ENCODE data around the gene OXNAD1. TPM values are rescaled to one million over a fixed set of nuclear protein-coding genes. Genes with fewer than 3 reads are reported as not detected.

OXNAD1 gene
- total RNA-seq, 4 donors from 2014 or later = 11.4 to 14.9 (median 13.1) TPM

DNA sequence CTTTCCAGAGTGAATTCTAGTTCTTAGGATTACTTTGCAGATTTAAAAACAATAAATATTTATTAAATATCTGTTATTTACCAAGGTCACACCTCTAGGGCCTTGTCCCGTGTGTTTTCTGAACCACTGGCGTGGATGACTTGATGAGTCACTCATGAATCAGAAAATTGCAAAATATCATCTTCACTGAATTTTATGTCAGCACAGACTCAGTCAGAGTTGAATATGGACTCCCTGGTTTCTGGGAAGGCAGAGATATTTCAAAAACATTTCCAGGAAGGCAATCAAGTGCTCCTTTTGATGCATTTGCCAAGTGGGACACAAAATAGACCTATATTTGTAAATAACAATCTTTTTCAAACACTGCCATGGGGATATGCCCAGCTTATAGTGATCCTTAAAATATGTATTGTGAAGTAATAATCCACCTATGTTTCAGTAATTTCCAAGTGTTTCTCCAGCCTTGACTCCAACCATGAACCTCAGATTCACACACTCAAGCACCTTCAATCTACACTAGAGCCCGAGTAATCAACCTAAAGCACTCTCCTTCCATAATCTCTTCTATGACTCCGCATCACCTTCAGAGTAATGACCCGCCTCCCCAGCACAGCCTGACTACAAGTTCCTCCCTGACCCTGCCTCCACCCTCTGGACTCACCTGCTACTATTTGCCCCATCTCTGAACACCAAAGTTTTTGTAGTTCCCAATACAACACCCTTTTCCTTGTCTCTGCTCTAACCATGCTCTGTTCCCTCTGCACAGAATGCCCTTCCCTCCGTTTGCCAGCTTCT lies 24.6 kb upstream of the OXNAD1 start:
- no peak for DNase-seq (ENCODE audit: low spot score in 2 of 2)
- peak overlapping the region in 3 of 4 donors; percentile 7 to 65 (median 54) for H3K27ac ChIP-seq
- 70 to 77% methylated on average over 6 of the region's 6 CpGs for WGBS, 2 donors
- H3K27me3 ChIP-seq = no peaks in the 10 kb centered on the region
- TF ChIP-seq POLR2A (IDR thresholded peaks at IDR 0.05) = no peak
- TF ChIP-seq EP300 (IDR thresholded peaks at IDR 0.05) = peak in 1 of 2 donors; percentile 67
- TF ChIP-seq, protein P1, sequence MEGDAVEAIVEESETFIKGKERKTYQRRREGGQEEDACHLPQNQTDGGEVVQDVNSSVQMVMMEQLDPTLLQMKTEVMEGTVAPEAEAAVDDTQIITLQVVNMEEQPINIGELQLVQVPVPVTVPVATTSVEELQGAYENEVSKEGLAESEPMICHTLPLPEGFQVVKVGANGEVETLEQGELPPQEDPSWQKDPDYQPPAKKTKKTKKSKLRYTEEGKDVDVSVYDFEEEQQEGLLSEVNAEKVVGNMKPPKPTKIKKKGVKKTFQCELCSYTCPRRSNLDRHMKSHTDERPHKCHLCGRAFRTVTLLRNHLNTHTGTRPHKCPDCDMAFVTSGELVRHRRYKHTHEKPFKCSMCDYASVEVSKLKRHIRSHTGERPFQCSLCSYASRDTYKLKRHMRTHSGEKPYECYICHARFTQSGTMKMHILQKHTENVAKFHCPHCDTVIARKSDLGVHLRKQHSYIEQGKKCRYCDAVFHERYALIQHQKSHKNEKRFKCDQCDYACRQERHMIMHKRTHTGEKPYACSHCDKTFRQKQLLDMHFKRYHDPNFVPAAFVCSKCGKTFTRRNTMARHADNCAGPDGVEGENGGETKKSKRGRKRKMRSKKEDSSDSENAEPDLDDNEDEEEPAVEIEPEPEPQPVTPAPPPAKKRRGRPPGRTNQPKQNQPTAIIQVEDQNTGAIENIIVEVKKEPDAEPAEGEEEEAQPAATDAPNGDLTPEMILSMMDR (IDR thresholded peaks at IDR 0.05) = no peak
- H3K4me1 ChIP-seq = peaks cover 0 to 29% (median 3%) of the 10 kb centered on the region in 4 donors
- no peaks in the 10 kb centered on the region for H3K36me3 ChIP-seq
- H3K9me3 ChIP-seq = no peaks in the 10 kb centered on the region
- no peak overlapping the region for H3K4me3 ChIP-seq

DNA sequence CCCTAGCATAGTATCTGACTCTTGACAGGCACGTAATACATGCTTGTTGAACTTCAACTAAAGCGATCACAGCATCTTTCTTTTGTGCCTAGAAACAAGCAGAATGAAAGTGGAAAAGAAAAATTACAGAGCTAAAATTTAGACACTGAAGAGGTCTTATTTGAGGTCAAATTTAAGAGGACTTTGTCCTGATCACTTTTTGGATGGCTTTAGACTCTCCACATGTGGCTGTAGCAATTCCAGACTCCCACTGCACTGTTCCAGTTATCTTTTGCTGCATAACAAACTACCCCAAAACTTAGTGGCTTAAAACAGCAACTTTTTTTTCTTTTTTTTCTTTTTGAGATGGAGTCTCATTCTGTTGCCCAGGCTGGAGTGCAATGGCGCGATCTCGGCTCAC lies 23.8 kb upstream of the OXNAD1 start:
- Histone ChIP-seq H3K27ac (peak overlapping the region in 2 of 4 donors; percentile 7 to 65), H3K4me3 (no peak overlapping the region), H3K4me1 (peaks cover 0 to 29% (median 3%) of the 10 kb centered on the region in 4 donors), H3K36me3 (no peaks in the 10 kb centered on the region), H3K9me3 (no peaks in the 10 kb centered on the region), H3K27me3 (no peaks in the 10 kb centered on the region)
- TF ChIP-seq POLR2A (IDR thresholded peaks at IDR 0.05) (no peak), EP300 (IDR thresholded peaks at IDR 0.05) (no peak)
- TF ChIP-seq, protein P1 (IDR thresholded peaks at IDR 0.05) = no peak
- no peak for DNase-seq (ENCODE audit: low spot score in 2 of 2)
- 95% methylated on average over 5 of the region's 5 CpGs for WGBS, 2 donors

DNA sequence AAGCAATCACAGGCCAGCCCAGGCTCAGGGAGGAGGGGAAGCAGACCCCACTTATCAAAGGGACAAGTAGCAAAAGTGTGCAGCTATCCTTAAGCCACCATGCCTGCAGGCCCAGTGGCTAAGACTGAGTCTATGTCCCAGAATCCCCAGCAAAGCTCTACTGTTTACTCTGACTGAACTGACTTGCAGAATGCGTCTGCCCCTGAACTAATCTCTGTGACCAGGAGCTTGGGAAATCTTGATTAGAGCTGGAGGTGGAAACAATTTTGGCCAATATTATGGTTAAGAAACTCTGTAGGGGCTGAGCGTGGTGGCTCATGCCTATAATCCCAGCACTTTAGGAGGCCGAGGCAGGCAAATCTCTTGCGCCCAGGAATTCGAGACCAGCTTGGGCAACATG lies 22.8 kb upstream of the OXNAD1 start:
- 95 to 97% methylated on average over 5 of the region's 5 CpGs for WGBS, 2 donors
- Histone ChIP-seq H3K36me3 (no peaks in the 10 kb centered on the region), H3K9me3 (no peaks in the 10 kb centered on the region), H3K4me1 (peaks cover 0 to 30% (median 4%) of the 10 kb centered on the region in 4 donors), H3K27ac (no peak overlapping the region), H3K4me3 (no peak overlapping the region), H3K27me3 (no peaks in the 10 kb centered on the region)
- DNase-seq (ENCODE audit: low spot score in 2 of 2) = no peak
- no peak for TF ChIP-seq POLR2A (IDR thresholded peaks at IDR 0.05)
- no peak for TF ChIP-seq EP300 (IDR thresholded peaks at IDR 0.05)
- TF ChIP-seq, protein P1 (IDR thresholded peaks at IDR 0.05) = no peak

DNA sequence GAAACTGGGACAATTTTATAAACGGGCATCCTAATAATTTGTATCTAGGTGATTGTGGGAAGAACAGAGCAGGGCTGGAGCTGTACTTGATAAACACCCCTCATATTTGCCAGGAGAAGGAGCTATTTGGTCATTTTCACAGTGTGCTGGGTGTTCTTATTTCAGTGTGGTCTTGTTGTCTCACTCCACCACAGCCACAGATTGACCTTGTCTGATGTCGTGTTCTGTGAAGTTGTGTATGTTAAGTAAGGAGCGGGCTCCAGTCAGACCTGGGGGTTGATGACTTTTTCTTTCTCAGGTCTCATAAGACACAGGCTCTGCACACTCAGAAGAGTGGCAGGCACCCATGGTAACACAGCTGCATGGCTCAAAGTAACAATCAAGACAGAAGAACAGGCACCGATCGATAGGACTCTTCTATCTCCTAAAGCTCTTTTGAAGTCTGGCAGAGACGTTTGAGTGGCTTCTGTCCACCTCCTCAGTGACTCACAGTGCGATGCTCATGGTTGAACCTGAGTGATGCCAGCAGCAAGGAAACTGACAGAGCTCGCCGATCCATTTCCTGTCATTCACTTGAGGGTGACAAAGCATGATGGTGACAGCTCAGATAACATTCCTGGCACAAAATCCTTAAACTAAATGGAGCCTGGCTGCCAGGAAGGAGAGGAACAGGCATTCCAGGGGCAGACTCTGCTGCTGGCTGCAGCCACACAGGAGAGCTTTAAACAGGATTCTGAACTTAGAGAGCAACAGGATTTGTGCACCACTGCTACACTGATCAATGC lies 21.1 kb upstream of the OXNAD1 start:
- no peaks in the 10 kb centered on the region for H3K27me3 ChIP-seq
- H3K4me3 ChIP-seq = no peak overlapping the region
- peaks cover 0 to 32% (median 5%) of the 10 kb centered on the region in 4 donors for H3K4me1 ChIP-seq
- 63 to 70% methylated on average over 9 of the region's 9 CpGs for WGBS, 2 donors
- H3K36me3 ChIP-seq = no peaks in the 10 kb centered on the region
- TF ChIP-seq, protein P1 (IDR thresholded peaks at IDR 0.05) = no peak
- no peaks in the 10 kb centered on the region for H3K9me3 ChIP-seq
- DNase-seq (ENCODE audit: low spot score in 2 of 2) = no peak
- no peak overlapping the region for H3K27ac ChIP-seq

DNA sequence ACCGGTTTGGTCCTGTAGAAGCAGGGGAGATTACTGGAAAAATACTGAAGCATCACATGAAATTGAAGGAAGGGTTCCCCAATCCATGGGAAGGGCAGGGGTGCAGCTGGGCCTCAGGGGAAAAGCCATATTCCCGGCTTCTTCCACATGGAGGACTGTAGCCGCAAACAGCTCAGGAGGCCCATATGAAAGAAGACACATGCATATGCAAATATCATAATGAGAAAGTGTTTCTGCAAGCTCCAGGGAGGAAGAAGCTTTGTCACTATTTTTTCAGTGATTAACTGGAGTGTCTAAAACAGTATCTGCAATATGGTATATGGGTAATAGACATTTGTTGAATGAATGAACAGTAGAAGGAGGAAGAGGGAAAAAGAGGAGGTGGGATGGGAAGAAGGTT lies 19.4 kb upstream of the OXNAD1 start:
- TF ChIP-seq EP300 (IDR thresholded peaks at IDR 0.05) = no peak
- TF ChIP-seq POLR2A (IDR thresholded peaks at IDR 0.05) = no peak
- TF ChIP-seq, protein P1 (IDR thresholded peaks at IDR 0.05) = no peak
- WGBS, 2 donors = 94% methylated on average over 3 of the region's 3 CpGs
- Histone ChIP-seq H3K4me1 (peaks cover 0 to 19% (median 5%) of the 10 kb centered on the region in 4 donors), H3K27ac (no peak overlapping the region), H3K36me3 (no peaks in the 10 kb centered on the region), H3K4me3 (no peak overlapping the region), H3K9me3 (no peaks in the 10 kb centered on the region), H3K27me3 (no peaks in the 10 kb centered on the region)
- DNase-seq (ENCODE audit: low spot score in 2 of 2) = no peak
